HG03354 (cell line): ENCODE results near the gene SAAL1.

Source experiments
- ATAC-seq: cut with Tn5 transposase; IDR thresholded peaks from one replicate; pipeline ENCODE4 v1.9.1; 2021; ENCODE audit warnings: mild to moderate bottlenecking; ENCODE audit not compliant: unreplicated experiment, poor library complexity, severe bottlenecking

SAAL1 gene

GRCh38 chr11:18091731-18092130 lies 14.2 kb downstream of the SAAL1 start:
- ATAC-seq = no peak

- no peak for ATAC-seq
These were observed 16.9 kb downstream of the SAAL1 start for GRCh38 chr11:18088966-18089365.

- ATAC-seq = no peak
These were observed 17.5 kb downstream of the SAAL1 start for GRCh38 chr11:18088366-18088765.

- ATAC-seq = no peak
These were observed 24.3 kb downstream of the SAAL1 start for GRCh38 chr11:18081551-18081950.

GRCh38 chr11:18080451-18080850 lies 25.4 kb downstream of the SAAL1 start:
- ATAC-seq = no peak

GRCh38 chr11:18078909-18079308 lies 27.0 kb downstream of the SAAL1 start:
- no peak for ATAC-seq

GRCh38 chr11:18075444-18075843 lies 30.4 kb downstream of the SAAL1 start:
- no peak for ATAC-seq

GRCh38 chr11:18071098-18071705 lies 34.7 kb downstream of the SAAL1 start:
- no peak for ATAC-seq

GRCh38 chr11:18067372-18067771 lies 38.5 kb downstream of the SAAL1 start:
- no peak for ATAC-seq

- ATAC-seq = no peak
These were observed 39.3 kb downstream of the SAAL1 start for GRCh38 chr11:18066626-18067025.

GRCh38 chr11:18065572-18065971 lies 40.3 kb downstream of the SAAL1 start:
- ATAC-seq = no peak

- ATAC-seq = no peak
These were observed 41.3 kb downstream of the SAAL1 start for GRCh38 chr11:18064450-18065054.

GRCh38 chr11:18063862-18064434 lies 41.9 kb downstream of the SAAL1 start:
- ATAC-seq = no peak

GRCh38 chr11:18063125-18063524 lies 42.8 kb downstream of the SAAL1 start:
- no peak for ATAC-seq

GRCh38 chr11:18061351-18061750 lies 44.5 kb downstream of the SAAL1 start:
- ATAC-seq = no peak

- ATAC-seq = no peak
These were observed 49.2 kb downstream of the SAAL1 start for GRCh38 chr11:18056561-18057181.

- no peak for ATAC-seq
These were observed 51.3 kb downstream of the SAAL1 start for GRCh38 chr11:18054511-18055103.

GRCh38 chr11:18050848-18051247 lies 55.0 kb downstream of the SAAL1 start:
- no peak for ATAC-seq

GRCh38 chr11:18046116-18046777 lies 59.6 kb downstream of the SAAL1 start, which contains the start of gene TPH1:
TPH1 (minus strand) TSS chr11:18046269; CDS start chr11:18040762, 5,507 bp downstream.
- ATAC-seq = no peak

GRCh38 chr11:18036456-18036855 lies 69.4 kb downstream of the SAAL1 start:
- no peak for ATAC-seq
